ENCODE results near the gene SPIRE2.

The SPIRE2 gene

DNA sequence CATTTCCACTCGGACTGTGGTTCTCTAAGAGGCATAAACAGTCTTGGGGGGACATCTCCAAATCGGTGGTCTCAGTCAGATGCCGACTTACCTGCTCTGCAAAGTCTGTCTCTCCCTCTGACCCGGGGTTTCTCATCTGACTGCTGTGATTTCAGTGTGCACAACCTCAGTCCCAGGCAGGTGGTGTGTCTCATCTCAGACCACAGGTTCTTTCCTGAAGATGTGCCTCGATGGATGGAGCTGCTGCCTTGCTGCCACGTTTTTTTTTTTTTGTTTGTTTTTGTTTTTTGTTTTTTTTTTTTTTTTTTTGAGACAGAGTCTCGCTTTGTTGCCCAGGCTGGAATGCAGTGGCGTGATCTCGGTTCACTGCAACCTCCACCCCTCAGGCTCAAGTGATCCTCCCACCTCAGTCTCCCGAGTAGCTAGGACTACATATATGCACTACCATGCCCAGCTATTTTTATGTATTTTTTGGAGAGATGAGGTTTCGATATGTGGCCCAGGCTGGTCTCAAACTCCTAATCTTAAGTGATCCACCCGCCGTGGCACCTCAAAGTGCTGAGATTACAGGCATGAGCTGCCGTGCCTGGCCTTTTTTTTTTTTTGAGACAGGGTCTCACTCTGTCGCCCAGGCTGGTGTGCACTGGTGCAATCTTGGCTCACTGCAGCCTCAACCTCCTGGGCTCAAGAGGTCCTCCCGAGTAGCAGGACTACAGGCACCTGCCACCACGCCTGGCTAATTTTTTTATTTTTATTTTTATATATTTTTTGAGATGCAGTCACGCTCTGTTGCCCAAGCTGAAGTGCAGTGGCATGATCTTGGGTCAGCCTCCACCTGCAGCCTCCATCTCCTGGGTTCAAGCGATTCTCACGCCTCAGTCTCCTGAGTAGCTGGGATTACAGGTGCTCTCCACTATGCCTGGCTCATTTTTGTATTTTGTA is 15.4 kb downstream of the SPIRE2 start:
- DNase-seq (no peak), ATAC-seq (no peak)
- Mint-ChIP-seq H3K9me3 (no peaks in the 10 kb centered on the region), H3K36me3 (ENCODE audit: low read depth) (no peaks in the 10 kb centered on the region), H3K4me1 (peaks cover 15% of the 10 kb centered on the region), H3K27me3 (no peaks in the 10 kb centered on the region), H3K4me3 (no peak overlapping the region), H3K27ac (no peak overlapping the region)

DNA sequence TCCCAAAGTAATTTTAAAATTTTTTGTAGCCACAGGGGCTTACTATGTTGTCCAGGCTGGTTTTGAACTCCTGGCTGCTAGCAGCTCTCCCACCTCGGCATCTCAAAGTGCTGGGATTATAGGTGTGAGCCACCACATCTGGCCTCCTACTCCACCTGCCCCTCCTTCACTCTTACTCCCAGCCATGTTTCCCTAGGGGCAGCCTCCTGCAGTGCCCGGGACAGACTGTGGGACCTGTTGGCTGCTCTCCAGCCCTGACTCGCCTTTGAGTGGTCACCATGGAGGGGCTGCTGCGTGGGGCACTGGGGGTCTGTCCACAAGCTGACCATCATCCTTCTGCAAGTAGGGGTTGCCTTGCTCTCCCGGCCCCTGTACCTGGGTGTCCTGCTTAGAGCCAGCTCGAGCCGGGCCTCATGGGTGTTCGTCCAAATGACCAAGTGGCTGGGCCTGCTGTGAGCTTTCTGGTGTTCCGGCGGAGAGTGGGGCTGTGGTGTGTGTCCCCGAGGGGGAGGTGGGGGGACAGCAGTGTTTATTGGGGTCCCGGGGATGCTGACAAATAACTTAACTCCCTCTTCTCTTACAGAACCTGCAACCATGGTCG is 16.6 kb downstream of the SPIRE2 start:
- DNase-seq (no peak), ATAC-seq (no peak)
- Mint-ChIP-seq H3K27ac (no peak overlapping the region), H3K4me1 (peaks cover 14% of the 10 kb centered on the region), H3K27me3 (no peaks in the 10 kb centered on the region), H3K9me3 (no peaks in the 10 kb centered on the region), H3K36me3 (ENCODE audit: low read depth) (no peaks in the 10 kb centered on the region), H3K4me3 (no peak overlapping the region)

DNA sequence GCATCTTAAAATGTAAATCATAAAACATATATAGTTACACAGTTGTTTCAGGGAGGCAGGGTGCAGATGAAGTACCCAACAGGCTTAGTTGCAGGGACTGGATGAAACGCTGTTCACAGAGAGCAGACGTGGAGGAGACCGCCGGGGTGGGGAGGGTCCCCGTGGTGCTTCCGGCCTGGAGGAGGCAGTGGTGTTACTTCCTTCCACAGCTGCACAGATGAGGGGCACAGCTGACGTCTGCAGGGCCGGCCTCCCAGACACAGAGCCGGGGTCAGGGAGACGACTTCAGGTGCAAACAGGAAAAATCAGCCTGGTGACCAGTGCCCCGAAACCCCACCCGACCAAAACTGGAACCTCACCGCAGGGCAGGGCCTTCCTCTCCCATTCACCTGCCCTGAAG is 17.1 kb downstream of the SPIRE2 start:
- DNase-seq (peak; percentile 32), ATAC-seq (peak; percentile 67)
- Mint-ChIP-seq H3K4me1 (peaks cover 14% of the 10 kb centered on the region), H3K27me3 (no peaks in the 10 kb centered on the region), H3K4me3 (no peak overlapping the region), H3K36me3 (ENCODE audit: low read depth) (no peaks in the 10 kb centered on the region), H3K9me3 (no peaks in the 10 kb centered on the region), H3K27ac (no peak overlapping the region)

DNA sequence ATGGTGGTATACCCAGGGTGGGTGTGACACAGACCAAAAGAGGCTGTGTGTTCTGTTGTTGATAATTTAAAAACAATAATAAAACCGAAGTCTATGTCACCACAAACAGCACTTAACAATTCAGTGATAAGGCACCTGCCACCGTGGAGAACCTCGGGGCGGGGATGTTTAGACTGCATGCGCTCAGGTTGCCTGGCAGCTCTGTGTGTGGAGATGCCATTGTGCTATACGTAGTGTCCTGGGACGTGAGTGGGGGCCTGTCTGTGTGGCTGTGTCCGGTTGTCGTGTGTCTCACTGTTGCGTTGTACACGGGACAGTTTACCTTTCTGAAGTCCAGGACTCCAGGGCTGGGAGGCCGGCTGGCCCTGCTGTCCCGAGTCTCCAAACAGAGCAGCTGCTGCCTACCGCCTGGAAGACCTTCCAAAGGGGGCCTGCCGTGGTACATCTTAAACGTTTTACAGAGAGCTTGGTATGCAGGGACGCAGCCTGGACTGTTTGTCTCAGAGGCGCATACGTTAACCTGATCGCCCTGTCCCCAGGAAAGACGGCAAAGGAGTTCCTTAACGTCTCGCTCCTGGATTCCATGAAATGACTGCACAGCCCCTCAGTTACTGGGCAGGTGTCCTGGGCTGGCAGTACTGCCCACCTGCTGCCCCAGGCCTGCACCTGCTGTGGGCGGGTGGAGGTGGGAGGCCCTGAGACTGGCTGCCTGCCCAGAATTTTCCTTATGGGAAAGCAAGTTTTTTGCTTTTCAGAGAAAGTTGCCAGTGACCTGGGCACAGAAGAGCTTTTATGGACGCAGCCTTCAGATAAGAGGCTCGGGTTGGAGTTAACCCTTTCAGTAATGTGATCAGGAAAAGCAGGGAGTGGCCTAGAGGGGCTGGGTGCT is 19.0 kb downstream of the SPIRE2 start:
- H3K4me1 Mint-ChIP-seq, result peaks cover 10% of the 10 kb centered on the region
- H3K9me3 Mint-ChIP-seq, result no peaks in the 10 kb centered on the region
- no peak for DNase-seq
- no peak overlapping the region for H3K27ac Mint-ChIP-seq
- no peaks in the 10 kb centered on the region for H3K36me3 Mint-ChIP-seq (ENCODE audit: low read depth)
- no peak overlapping the region for H3K4me3 Mint-ChIP-seq
- no peak for ATAC-seq
- no peaks in the 10 kb centered on the region for H3K27me3 Mint-ChIP-seq

DNA sequence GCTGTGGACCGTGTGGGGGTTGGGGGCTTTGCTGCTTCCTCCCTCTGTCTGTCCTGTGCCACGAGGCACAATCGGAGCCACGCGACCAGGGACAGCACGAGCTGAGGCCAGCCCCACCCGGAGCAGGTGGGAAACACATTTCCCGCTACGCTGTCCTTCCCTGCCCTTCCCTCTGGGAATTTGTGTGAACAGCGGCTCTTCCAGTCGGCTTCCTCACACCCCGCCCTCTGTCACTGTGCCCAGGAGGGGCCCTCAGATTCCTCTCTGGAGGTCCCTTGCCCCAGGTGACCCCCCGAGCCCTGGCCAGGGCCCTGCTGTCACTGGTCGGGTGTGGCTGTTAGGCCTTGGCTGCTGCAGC is 19.6 kb downstream of the SPIRE2 start:
- Mint-ChIP-seq H3K27ac (no peak overlapping the region), H3K4me1 (peaks cover 10% of the 10 kb centered on the region), H3K27me3 (no peaks in the 10 kb centered on the region), H3K36me3 (ENCODE audit: low read depth) (no peaks in the 10 kb centered on the region), H3K9me3 (no peaks in the 10 kb centered on the region), H3K4me3 (no peak overlapping the region)
- DNase-seq, result no peak
- no peak for ATAC-seq

DNA sequence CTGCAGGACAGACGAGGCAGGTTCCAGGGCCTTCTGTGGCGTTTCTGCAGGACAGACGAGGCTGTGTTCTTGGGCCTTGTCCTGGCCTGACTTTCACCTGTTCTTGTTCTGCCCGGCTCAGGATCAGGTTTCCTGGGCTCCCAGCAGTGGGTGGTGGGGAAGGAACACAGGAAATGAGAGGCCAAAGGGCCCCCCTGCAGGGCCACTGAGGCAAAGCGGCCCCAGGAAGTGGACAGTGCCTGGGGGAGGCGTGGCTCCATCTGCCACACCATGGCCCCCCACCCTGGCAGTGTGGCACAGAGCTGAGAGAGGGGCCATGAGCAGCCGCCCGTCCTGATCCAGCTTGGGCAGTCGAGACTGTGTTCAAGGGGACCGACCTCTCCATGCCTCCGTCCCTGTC is 20.7 kb downstream of the SPIRE2 start:
- ATAC-seq (no peak), DNase-seq (no peak)
- Mint-ChIP-seq H3K36me3 (ENCODE audit: low read depth) (no peaks in the 10 kb centered on the region), H3K4me1 (peaks cover 10% of the 10 kb centered on the region), H3K27ac (no peak overlapping the region), H3K9me3 (no peaks in the 10 kb centered on the region), H3K4me3 (no peak overlapping the region), H3K27me3 (no peaks in the 10 kb centered on the region)

DNA sequence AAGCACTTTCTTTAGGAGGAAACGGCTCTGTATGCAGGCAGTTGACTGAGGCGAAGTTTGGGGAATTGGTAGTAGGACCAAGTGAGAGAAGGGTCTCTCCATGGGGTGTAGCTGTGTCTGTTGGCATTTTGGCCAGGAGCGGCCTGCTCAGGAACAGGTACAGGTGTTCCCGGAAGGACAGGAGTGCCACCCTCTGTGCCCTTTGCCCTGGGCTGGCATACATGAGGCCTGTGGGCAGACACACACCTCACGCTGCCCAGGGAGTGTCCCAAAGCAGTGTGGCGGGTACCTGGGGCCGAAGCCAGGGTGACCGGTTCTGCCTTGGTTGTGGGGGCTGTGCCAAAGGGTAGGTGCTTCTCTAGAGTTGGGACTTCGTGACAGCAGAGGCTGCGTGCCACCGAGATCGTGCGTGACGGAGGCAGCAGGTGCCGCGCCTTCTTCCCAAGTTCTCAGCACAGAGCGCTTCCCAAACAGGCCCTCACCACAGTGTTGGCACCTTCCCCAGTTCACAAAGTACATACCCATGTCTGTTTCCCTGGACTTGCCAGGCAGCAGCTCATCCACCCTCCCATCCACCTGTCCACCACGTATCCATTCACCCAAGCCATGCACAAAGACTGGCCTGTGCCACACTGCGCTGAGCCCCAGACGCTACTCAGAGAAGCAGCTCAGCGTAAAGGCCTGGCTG is 25.2 kb downstream of the SPIRE2 start:
- H3K9me3 Mint-ChIP-seq, result no peaks in the 10 kb centered on the region
- no peak overlapping the region for H3K27ac Mint-ChIP-seq
- peaks cover 2% of the 10 kb centered on the region for H3K27me3 Mint-ChIP-seq
- ATAC-seq, result no peak
- no peaks in the 10 kb centered on the region for H3K4me1 Mint-ChIP-seq
- no peak for DNase-seq
- H3K4me3 Mint-ChIP-seq, result no peak overlapping the region
- no peaks in the 10 kb centered on the region for H3K36me3 Mint-ChIP-seq (ENCODE audit: low read depth)

DNA sequence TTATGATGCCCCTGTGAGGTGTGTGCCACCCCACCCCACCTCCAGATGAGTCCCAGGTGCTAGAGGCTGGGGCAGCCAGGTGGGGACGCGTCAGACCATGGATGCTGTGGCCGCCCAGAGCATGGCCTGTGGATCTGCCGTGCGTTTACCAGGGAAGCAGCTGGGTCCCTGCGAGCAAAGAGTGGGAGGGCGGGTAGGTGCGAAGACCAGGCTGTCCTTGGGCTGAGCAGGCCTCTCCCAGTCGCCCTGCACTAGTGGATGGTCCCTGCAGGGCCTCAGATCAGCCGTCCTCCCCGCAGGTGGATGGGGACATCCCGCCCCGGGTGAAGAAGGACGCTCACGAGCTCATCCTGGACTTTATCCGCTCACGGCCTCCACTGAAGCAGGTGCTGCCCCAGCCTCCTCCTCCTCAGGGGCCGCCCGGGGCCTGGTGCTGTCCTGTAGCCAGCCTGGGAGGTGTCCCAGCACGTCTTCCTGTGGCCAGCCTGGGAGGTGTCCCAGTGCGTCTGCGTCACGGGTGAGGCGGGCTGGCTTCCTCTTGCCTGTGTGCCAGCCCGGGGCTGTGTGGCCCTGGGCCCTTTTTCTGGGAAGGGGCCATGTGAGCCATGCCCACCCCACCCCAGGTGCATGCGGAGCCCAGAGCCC is 27.1 kb downstream of the SPIRE2 start:
- H3K27ac Mint-ChIP-seq, result no peak overlapping the region
- ATAC-seq, result no peak
- no peak overlapping the region for H3K4me3 Mint-ChIP-seq
- no peaks in the 10 kb centered on the region for H3K4me1 Mint-ChIP-seq
- H3K27me3 Mint-ChIP-seq, result peaks cover 2% of the 10 kb centered on the region
- no peaks in the 10 kb centered on the region for H3K9me3 Mint-ChIP-seq
- no peaks in the 10 kb centered on the region for H3K36me3 Mint-ChIP-seq (ENCODE audit: low read depth)
- no peak for DNase-seq

DNA sequence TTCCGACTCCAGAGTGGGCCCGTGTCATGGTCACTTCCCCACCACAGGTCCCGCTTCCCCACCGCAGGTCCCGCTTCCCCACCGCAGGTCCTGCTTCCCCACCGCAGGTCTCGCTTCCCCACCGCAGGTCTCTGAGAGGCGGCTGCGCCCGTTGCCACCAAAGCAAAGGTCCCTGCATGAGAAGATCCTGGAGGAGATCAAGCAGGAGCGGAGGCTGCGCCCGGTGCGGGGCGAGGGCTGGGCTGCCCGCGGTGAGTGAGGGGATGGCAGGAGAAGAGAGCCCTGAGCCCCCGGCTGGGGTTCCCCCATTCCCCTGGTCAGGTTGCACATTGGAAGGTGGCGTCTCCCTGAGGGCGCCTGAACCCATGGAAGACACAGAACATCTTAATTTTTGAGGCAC is 27.7 kb downstream of the SPIRE2 start:
- no peaks in the 10 kb centered on the region for H3K36me3 Mint-ChIP-seq (ENCODE audit: low read depth)
- no peaks in the 10 kb centered on the region for H3K9me3 Mint-ChIP-seq
- ATAC-seq (no peak), DNase-seq (no peak)
- no peak overlapping the region for H3K4me3 Mint-ChIP-seq
- H3K27me3 Mint-ChIP-seq, result peaks cover 2% of the 10 kb centered on the region
- H3K27ac Mint-ChIP-seq, result no peak overlapping the region
- H3K4me1 Mint-ChIP-seq, result peaks cover 1% of the 10 kb centered on the region

DNA sequence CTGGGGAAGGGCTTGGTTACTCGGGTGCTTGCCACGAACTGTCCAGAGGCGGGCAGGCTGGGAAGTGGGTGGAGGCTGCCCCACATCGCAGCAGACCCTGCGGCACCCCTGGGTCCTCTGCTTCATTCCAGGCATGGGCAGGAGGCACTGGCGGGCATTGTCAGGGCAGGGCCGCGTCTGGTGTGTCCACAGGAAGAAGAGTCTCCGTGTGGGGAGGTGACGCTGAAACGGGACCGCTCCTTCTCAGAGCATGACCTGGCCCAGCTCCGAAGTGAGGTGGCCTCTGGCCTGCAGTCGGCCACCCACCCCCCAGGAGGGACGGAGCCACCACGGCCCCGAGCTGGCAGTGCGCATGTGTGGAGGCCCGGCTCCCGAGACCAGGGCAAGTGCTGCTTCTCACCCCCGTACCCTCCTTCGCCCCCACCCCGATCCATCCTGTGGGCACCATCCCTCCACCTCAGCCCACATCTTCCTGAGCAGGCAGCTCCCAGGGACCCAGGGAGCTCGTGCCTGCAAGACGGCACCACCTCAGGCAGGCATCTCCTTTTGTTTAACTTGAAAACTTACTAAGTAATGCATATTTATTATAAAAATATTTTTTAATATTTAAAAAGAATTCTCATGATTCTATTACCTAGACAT is 30.8 kb downstream of the SPIRE2 start:
- Mint-ChIP-seq H3K9me3 (no peaks in the 10 kb centered on the region), H3K4me1 (peaks cover 21% of the 10 kb centered on the region), H3K4me3 (no peak overlapping the region), H3K27me3 (peaks cover 2% of the 10 kb centered on the region), H3K36me3 (ENCODE audit: low read depth) (no peaks in the 10 kb centered on the region), H3K27ac (no peak overlapping the region)
- no peak for ATAC-seq
- no peak for DNase-seq

DNA sequence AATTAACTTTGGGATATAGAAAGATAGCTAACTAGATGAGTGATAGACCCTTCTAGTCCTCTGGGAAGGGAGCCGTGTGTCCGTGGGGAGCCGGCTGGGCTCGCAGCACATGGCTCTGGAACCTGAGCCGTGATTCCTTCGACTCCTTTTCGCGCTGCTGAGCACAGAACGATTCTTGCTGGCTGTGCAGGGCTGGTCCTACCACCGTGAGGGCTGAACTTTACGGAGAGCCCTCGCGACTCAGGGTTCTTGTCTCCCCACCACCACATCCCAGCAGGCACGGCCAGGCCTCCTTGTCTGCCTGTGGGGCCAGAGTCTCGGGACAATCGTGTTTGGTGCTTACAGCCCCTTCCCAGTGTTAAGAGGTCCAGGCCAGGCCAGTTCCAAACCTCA is 31.3 kb downstream of the SPIRE2 start:
- no peak overlapping the region for H3K27ac Mint-ChIP-seq
- H3K27me3 Mint-ChIP-seq, result peaks cover 2% of the 10 kb centered on the region
- DNase-seq, result no peak
- ATAC-seq, result no peak
- no peaks in the 10 kb centered on the region for H3K9me3 Mint-ChIP-seq
- no peaks in the 10 kb centered on the region for H3K36me3 Mint-ChIP-seq (ENCODE audit: low read depth)
- H3K4me3 Mint-ChIP-seq, result no peak overlapping the region
- peaks cover 26% of the 10 kb centered on the region for H3K4me1 Mint-ChIP-seq

DNA sequence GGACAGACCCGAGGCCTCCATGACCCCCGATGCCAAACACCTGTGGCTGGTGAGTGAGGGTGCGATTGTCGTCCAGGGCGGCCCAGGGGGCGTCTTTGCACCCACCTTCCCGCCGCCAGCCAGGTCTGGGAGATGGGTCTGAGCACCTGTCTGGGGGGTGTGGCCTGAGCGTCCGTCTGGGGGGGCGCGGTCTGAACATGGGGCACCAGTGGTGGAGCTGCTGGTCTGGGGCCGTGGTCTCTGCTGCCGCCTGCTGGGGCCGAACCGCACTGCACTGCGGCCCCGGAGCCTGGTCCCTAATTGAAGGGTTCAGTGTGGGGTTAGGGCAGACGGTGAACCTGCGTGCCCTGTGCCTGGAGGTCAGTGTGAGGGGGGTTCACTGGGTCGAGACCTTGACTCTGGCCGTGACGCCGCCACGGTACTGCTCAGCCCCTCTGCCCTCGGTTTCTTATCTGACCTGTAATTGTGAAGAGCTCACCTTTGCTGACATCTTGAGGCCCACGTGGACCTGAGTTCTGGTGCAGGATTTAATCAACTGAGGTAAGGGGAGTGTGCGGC is 32.6 kb downstream of the SPIRE2 start:
- Mint-ChIP-seq H3K4me3 (no peak overlapping the region), H3K27me3 (peaks cover 2% of the 10 kb centered on the region), H3K27ac (no peak overlapping the region), H3K9me3 (no peaks in the 10 kb centered on the region), H3K4me1 (peaks cover 28% of the 10 kb centered on the region), H3K36me3 (ENCODE audit: low read depth) (no peaks in the 10 kb centered on the region)
- ATAC-seq, result peak; percentile 81
- peak; percentile 86 for DNase-seq

DNA sequence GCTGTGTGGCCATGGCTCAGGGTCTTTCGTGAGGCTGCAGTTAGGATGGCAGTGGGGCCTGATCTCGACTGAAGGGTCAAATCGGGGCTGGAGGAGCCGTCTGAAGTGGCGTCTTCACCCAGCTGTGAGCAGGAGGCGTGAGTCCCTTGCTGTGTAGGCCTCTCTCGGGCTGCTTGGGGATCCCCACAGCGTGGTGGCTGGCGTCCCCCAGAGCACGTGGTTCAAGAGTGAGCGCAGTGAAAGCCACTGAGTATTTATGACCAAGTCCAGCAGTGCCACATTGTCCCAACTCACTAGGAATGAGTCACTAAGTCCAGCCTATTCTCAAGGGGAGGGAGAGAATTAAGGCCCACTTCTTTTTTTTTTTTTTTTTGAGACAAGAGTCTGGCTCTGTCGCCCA is 33.4 kb downstream of the SPIRE2 start:
- H3K27me3 Mint-ChIP-seq, result peaks cover 2% of the 10 kb centered on the region
- no peaks in the 10 kb centered on the region for H3K9me3 Mint-ChIP-seq
- H3K36me3 Mint-ChIP-seq (ENCODE audit: low read depth), result no peaks in the 10 kb centered on the region
- H3K4me1 Mint-ChIP-seq, result peaks cover 28% of the 10 kb centered on the region
- H3K4me3 Mint-ChIP-seq, result no peak overlapping the region
- DNase-seq, result no peak
- no peak for ATAC-seq
- H3K27ac Mint-ChIP-seq, result no peak overlapping the region

Data from activated naive CD8-positive, alpha-beta T cell treated with anti-CD3 and anti-CD28 coated beads, Interleukin-2, amount 50 U/mL, for 24 hours (primary cell).